CD4-positive, alpha-beta T cell treated with Interferon alpha-2 for 1 hour (primary cell): ENCODE results near the gene HOXA13.

ENCODE experiments used
- DNase-seq, 2 donors: peaks; one replicate each; pipeline ENCODE4 v3.0.0-alpha.2; 2020 to 2022

The HOXA13 gene

DNA sequence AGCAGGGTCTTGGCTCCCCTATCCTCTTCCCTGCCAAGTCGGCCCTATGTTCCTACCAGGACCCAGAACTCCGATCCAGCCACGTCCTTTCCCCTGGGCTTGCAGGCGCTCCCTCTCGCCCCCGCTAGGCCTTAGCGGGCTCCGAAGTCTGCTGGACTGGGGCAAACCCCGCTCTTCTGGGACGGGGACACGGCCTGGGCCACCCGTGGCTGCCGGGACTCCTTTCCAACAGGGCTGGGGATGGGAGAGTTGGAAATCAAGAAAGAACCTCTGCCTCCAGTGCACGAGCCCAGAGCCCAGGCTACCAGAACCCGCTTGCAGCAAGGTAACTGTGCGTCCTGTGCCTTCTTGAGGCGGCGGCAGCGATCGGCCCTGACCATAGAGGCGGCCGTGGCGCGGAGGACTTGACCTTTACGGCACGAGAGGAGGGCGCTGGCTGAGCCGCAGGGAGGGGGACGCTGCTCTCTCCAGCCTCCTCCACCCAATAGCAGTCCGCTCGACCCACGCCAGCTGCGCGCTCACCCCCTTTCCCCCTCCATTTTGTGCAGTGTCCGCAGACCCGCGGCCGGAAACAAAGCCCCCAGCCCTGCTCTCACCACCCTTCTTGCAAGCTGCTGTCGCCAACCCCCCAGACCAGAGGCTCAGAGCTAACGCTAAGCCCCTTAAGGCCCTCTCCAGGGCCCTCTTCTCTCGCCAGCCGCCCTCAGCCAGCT lies 7.9 kb downstream of the HOXA13 start:
- no peak for DNase-seq

DNA sequence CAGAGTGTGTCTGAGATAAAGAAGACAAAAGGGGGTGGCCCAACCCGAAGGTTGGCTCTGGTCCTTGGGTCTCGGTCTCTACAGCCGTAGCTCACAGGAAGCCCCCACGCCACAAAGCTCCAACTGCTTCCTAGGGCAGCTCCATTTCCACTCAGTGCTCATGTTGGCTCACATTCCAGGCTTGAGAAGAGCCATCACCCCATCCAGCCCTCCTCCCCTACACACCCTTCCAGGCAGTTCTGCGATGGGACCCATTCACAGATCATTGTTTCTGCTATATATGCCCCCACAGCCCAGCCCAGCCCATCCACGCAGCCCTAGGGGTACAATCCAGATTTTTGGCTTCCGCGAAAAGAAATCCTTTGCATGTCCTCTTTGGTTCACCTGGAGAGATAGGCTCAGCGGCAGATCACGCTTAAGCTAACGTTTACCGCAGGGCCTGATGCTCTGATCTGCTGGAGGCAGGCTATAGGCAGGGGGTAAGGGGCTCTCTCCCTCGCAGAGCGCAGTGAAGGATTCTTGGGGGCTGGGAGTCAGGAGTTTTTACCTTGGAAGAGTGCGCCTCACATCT lies 8.6 kb downstream of the HOXA13 start:
- no peak for DNase-seq

DNA sequence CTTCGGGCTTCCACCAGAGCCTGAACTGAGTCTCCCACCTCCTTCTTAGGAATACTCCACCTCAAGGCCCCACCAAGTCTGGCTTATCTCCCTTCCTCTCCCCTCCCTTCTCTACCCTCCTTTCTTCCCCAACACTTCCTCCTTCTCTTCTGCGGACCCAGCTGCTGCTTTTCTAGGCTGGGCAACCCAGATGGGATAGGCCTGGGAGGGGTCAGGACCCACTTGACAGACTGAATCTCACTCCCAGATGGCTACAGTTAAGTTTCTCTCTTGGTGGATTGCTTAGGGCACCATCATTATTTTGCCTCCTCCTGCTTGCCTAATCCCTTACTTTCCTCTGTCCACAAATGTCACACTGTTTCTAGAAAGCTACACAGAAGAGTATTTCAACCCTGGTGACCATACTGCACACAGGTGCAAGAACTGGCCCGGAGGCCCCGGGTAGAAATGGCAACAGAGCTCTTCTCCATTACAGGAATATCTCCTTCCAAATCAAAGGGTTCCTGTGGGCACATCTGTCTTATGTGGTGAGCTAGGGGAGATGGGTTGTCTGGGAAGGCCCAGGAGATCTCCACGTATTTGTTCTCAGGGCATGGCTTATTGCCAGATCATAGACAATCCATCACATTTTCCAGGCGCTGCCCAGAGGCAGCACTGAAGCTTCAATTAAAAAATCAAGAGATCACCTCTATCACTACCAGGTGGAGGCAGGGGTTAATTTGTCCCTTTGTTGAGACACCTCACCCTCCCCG lies 9.7 kb downstream of the HOXA13 start:
- no peak for DNase-seq

DNA sequence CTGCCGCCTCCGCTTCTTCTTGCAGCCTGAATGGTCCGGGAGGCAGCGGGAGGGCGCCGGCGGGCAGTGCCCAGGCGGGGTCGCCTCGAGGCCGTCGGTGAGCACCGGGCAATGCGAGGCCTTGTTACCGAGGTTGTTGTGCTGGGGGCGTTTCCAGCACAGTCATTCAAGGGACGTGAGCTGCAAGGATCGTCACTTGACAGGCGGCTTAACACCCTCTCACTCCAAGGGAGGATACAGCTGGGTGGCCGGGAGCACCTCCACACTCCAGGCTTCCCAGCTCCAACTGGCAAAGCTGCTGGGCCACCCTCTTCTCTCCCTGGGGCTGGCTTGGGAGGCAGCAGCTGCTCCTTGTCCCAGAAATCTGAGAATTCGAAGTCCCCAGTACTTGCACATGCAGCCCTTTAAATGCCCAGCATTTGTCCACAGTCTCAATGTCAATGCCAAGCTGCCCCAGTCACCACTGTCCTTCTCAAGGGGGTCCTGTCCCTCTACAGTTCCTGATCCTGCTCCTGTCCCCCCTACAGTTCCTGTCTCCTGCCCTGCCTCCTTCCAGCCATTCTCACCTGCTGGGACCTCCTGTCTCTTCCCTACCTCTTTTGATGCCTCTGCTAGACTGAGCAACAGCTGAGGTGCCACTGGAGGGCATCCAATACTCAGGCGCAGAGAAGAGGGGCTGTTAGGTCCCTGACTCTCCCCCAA lies 10.4 kb downstream of the HOXA13 start:
- DNase-seq, result no peak

DNA sequence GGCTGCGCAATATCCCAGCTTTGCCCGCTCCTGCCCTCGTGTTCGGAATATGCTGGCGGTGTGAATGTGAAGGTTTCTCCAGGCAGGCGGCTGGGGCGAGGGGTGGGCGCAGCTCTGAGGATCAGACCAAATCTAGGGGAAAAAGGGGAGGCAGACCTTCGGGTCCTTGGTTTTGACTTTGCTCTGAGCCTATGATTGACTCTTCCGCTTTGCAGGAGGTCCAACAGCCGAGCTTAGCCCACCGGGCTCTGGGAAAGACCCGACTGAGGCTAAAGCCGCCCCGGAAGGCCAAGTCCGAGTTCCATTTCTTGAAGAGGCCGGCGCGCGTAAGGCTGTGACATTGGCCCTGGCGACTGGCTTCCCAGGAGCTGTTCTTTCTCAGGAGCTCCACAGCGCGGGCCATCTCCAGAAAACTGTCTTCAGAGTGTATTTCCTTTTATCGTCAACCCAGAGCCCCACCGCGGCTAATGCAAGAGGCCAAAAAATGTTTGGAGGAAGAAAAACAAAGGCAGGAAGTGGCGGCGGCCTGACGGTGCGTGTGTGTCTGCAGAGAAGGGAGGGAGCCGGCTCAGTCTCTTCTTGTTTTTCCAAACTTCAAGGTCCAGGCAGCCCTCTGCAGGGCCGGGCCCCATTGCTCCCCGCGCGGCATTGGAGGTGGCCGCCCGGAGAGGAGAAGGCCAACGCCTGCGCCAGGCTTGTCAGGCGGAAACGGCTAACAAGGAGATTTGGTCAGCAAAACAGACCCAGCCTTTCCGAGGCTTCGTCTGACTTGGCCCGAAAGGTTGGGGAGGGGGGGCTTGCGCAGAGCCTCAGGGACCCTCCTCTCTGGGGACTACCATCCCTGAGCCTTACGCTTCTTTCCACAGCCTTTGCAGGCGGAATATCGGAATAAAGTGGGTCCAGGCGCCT lies 11.3 kb downstream of the HOXA13 start:
- peak in 1 of 2 donors; percentile 33 for DNase-seq

DNA sequence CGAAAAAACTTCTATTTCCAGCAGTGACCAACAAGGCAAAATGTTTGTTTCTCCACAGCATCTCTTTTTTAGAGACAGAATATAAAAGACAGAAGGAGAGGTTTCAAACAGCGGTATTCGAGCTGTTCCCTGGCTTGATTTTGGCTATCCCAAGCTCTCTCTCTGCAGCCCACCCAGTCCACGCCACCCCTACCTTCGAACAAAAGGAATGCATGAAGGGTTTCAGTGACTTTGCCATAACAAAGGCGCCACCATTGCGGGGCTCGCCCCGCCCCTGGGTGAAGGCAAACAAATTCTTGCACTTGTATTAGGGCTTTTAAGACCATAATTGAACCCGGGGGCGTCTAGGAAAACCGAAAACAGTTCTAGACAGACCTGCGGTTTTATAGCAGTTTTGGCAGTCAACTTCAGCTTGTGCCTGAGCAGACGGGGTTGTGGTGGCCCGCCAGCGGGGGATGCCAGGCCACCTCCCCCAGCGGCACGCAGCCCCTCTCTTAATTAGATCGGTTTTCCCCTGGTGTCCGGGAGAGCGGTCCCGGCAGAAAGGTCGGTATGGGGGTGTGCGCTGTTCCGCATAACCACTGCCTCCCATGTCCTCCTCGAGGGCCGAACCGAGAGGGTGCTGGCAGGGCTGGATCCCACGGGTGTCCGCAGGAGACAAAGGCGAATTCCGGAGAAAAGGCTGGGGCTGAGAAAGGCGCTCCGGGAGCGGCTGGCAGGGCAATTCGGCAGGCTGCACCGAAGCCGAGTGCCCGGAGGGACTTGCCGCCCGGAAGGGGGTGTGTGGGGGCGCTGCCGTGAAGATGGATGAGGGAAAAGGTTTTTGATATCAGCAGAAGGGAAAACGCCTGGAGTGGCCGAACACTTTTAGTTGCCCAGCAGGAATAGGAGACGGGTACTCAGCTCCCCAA lies 12.2 kb downstream of the HOXA13 start:
- no peak for DNase-seq

DNA sequence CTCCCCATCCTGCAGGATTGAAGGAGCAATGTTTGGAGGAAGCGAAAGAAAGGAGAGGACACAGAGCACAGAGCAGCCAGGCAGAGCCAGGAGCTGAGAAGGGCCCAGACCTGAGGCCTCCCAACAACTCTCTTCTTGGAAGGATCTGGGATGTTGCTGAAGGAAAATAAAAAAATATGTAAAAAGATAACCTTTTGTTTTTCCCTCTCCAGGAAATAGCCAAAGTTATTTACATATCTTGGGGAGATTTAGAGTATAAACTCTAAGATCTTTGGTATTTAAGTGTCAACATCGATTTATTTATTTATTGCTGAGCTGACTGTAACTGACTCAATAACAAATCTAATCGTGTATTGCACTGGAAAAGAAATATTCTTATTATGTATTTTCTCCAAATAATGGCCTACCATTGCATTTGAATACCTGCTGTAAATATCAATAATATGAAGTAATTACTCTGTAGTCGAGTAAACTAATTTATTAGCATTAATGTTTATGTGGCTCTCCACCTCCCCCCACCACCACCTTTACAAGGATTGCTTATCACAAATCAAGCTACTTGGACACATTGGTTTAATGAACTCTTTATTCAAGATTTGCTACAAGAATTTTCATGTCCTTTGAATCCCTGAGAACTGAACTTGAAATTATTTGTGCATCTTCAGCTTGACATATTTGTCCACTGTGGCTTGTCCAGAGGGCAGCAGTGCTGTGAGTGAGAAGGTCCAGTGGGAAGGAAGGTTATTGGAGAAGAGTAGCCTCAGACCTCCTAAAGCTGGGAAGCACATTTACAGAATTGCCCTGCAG lies 13.0 kb downstream of the HOXA13 start:
- DNase-seq, result no peak

DNA sequence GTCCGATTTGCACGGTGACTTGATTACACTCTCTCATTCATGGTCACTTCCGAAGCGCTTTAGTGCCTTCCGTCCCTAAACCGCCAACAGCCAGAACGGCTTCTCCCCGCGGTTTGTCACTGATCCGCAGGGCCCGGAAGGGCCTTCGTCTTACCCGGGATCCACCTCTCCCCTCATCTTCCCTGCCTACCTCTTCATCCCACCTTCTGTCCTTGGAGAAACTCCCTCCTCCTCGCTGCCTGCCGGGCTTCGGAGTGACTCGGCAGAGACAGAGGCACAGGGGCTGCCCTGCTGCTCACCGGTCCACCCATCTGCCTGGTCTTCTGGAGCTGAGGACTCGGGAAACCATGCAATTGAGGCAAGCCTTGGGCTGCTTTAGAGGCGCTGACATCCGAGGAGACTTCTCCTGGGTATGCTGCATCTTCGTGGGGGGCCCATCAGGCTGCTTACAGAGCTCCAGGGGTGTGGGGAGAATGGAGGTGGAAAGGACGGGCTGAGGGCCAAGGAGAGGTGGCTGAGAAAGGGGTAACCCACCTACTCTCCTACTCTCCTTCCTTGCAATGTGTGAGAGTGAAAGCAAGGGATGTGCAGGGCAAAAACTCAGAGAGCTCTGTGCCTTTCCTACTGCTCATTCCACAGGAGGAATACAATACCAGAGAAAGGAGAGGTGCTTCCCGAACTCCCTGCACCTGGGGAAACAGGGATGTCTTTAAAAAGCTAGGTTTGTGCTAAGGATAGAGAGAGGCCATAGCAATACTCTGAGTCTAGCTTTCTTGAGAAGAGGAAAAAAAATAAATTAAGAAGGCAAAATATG lies 13.8 kb downstream of the HOXA13 start:
- no peak for DNase-seq

DNA sequence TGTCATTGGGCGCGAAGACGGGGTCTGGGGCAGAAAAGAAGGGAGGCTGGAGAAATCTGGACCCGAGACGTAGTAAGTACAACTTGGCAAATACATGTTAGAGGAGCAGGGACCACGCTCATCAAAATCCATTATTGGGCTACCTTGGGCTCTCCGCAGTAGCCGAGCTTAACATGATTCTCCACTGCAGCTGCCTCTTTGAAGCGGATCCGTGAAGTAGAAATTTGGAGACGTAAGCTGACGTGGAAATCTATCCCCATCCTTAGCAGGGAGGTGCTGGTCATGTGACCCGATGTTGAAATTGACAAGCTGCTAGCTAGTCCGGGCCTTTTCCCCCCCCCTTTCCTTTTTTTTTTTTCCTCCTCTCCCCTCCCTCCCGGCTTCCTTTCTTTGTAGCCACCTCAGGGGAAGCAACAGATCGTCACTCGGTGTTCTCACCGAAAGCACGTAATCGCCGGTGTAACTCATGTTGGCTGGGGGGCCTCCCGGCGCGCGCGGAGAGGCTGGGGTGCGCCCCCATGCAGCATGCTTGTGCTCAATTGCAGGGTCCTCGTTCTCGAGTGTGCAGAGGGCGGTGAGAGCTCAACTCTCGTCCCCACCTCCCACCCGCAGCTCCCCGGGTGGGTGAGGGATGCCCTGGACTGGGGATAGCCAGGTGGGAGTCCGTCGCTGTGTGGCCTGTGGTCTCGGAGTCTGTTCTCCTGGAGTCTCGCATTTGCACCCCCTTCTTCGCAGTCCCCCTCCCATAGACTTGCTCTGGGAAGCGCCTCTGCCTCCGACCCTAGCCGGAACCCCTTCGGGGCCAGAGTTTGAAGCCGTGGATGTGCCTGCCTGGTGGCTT lies 14.7 kb downstream of the HOXA13 start, which contains the start of gene HOXA11:
Gene HOXA11, minus strand, starts transcription at position 220 of the 841 bp plus-strand sequence. Its CDS starts 88 bp downstream, at position 132.
- DNase-seq, result no peak

DNA sequence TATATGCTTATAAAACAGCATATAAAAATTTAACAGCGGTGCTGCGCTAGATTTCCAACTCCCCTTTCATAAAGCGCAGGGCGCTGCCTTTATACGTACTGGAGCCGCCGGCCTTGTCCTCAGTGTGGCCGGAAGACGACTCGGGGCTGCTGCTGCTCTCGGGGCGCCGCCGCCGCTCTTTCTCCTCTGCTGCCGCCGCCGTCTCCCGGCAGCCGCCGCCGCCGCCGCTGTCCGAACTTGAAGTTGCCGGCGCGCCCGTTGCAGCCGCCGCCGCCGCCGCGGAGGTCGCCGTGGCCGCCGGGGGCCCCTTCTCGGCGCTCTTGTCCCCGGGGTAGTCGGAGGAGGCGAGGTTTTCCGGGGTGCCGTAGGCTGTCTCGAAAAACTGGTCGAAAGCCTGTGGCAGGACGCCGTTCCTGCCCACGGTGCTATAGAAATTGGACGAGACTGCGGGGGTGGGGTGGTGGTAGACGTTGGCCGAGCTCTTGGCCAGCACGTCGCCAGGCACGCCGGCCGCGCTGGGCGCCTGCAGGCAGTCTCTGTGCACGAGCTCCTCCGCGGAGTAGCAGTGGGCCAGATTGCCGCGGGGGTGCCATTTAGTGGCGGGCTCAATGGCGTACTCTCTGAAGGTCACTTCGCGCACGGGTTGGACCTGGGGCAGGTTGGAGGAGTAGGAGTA lies 15.4 kb downstream of the HOXA13 start:
- no peak for DNase-seq

DNA sequence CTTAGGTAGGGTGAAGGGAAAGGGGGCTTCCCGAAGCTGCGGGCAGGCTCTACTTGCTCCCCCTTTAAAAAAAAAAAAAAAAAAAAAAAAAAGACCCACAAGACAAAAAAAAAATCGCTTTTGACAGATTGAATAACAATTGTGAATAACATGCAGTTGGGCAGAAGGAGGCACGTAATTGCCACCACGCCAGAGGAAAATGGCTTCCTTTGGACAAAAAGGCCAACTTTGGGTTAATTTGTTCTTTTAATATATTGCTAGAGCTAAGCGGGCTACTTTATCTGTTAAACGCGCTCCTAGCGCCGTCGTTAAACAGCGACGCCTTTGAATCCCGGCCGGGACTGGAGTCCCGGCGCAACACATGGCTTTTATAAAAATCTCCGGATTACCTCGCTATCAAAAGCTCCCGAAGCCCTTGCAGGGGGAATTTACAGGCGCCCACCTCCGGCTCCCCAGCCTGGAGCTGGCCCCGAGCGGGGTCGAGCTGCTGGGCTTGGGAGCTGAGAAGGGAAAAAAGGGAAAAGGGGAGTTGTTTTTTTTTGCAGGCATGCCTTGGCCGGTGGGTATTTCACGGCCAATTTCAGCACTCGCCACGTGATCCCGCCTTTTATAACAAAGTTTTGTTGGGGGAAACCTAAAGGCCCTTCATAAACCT lies 16.1 kb downstream of the HOXA13 start:
- DNase-seq, result no peak

DNA sequence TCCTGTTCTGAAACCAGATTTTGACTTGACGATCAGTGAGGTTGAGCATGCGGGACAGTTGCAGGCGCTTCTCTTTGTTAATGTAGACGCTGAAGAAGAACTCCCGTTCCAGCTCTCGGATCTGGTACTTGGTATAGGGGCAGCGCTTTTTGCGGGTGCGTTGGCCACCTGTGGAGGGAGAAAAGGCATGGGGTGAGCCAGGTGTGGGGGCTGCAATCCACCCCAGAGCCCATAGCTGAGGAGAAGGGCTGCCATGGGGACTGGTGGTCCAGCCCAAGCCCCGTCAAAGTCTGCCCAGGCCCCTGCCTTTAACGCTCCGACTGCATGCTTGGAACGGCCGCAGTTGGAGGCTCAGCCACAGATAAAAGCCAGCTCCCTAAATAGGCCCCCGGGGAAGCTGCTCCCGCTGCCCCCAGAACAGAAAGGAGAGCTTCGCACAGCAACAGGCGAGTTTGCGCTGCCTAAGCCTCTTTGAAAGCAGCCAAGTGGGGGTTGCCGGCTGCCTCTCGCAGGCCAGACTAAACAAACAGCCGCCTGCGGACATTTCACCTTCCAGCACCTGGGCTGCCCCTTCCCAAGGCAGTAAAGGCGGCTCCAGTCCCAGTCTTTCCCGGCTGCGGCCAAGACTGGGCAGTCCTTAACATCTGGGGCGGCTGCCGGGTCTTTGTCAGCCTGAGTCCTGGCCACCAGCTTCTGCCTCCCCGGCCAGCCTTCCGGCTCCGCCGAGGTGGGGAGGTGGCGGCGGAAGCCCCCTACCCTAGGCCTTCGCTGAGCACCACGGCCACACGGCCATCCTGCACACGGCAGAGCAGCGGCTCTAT lies 16.8 kb downstream of the HOXA13 start:
- no peak for DNase-seq

DNA sequence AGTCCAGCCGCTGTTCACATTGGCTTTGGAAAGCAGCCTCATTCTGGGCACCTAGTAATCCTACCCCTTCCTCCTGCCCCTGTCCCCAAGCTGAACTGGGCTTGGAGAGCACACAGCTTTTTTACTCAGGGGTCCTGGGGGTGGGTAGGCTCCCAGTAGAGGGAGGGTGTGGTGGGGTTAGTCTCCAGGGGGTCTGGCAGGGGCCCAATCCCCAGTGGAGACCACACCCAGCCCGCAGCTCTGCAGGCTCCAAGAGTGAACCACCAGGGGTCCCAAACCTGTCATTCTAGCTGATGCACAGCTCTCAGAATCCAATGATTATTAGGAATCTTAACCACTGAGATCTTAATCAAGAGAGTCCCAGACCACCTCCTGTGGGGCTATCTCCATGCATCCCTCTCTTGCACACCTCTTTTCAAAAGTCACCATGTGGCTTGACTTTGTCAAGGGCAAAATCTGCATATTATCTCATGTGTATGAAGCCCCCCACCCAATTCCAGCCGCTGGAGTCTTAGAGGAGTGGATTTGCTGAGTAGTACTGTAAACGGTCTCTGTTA lies 17.5 kb downstream of the HOXA13 start:
- no peak for DNase-seq

DNA sequence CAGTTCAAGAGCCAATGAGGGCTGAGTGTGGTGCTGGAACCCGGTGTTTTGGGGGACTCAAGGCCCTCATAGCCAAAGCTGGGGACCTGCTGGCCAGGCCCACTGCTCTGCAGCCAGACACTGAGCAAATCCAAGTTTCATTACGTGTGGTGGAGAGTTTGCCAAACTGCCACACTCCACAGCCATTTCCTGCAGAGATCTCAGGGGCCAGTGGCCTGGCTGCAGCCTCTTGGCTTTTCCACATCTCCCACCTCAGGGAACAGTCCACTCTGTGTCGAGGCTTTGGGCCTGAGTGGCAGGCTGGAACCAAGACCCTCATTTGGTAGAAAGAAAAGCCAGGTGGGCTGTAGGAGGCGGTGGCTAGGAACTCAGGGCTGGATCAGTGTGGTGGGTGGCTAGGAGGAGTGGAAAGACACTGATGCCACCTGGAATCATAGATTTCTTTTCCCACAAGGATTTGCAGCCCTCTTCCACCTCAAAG lies 18.1 kb downstream of the HOXA13 start:
- DNase-seq, result no peak
